Neutrophil (primary cell): ENCODE data around the gene TMEM238.

Experiments used
- H3K27ac ChIP-seq: fragments of 200-600 bp; sonication (generic); 2 replicates; pipeline ENCODE4 v1.5.1; 2016; ENCODE audit warnings: mild to moderate bottlenecking, moderate library complexity
- H3K27me3 ChIP-seq: fragments of 200-600 bp; sonication (generic); 2 replicates; pipeline ENCODE4 v1.6.0; 2016; ENCODE audit warnings: mild to moderate bottlenecking
- H3K36me3 ChIP-seq: fragments of 200-600 bp; sonication (generic); 2 replicates; pipeline ENCODE4 v1.5.1; 2017
- H3K4me1 ChIP-seq, 2 experiments: fragments of 200-600 bp in 1 of 2; sonication (generic) in 1 of 2; 1 replicate in 1 of 2; 2 replicates in 1 of 2; pipeline versions ENCODE4 v1.5.1 to v1.6.1; 2013 to 2016; ENCODE audit warnings: low read depth in 1 of 2, low read length in 1 of 2, mild to moderate bottlenecking in 1 of 2, moderate library complexity in 1 of 2; ENCODE audit not compliant: control insufficient read depth in 1 of 2, insufficient read depth in 1 of 2
- H3K4me3 ChIP-seq, 2 experiments: fragments of 200-600 bp in 1 of 2; sonication (generic) in 1 of 2; 1 replicate in 1 of 2; 2 replicates in 1 of 2; pipeline ENCODE4 v1.5.1; 2013 to 2016; ENCODE audit warnings: low read depth in 1 of 2, low read length in 1 of 2, mild to moderate bottlenecking in 1 of 2, moderate library complexity in 1 of 2
- H3K9me3 ChIP-seq: fragments of 200-600 bp; sonication (generic); 2 replicates; pipeline ENCODE4 v1.5.1; 2016
- CTCF ChIP-seq: fragments of 200-600 bp; sonication (generic); IDR thresholded peaks from 2 replicates; pipeline ENCODE4 v1.5.1; 2016; ENCODE audit warnings: antibody characterized with exemption

TMEM238 gene

GRCh38 chr19:55389386-55390317 is 5.6 kb upstream of the TMEM238 start:
- Histone ChIP-seq H3K4me1 (peaks cover 30 to 32% of the 10 kb centered on the region in 2 experiments), H3K27me3 (no peaks in the 10 kb centered on the region), H3K4me3 (no peak overlapping the region), H3K36me3 (peaks cover 44% of the 10 kb centered on the region), H3K9me3 (no peaks in the 10 kb centered on the region), H3K27ac (no peak overlapping the region)
- no peak for TF ChIP-seq CTCF

- H3K9me3 ChIP-seq: no peaks in the 10 kb centered on the region
- H3K4me3 ChIP-seq: peak overlapping the region in 1 of 2 experiments; percentile 78
- TF ChIP-seq CTCF: no peak
- peaks cover 5% of the 10 kb centered on the region for H3K27me3 ChIP-seq
- H3K27ac ChIP-seq: no peak overlapping the region
- peaks cover 44% of the 10 kb centered on the region for H3K36me3 ChIP-seq
- peaks cover 42 to 44% of the 10 kb centered on the region in 2 experiments for H3K4me1 ChIP-seq
Measured at GRCh38 chr19:55387736-55388497, 3.8 kb upstream of the TMEM238 start.

DNA sequence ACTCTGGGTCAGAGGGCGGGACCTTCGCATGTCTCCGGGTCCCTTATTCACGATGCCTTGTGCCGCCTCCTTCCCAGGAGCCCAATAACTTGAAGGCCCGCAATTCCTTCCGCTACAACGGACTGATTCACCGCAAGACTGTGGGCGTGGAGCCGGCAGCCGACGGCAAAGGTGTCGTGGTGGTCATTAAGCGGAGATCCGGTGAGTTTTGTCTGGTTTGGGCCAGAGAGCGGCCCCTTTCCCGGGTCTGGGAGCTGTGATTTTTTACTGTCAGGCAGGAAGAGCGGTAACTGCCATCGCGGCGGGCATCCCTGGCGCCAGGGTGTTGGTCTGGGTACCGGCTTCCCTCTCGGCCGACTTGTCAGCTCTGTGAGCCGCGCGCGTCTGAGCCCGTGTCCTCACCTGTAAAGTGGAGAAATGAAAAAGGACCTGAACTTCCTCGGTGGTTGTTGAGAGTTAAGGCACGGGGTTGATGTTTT is 2.4 kb upstream of the TMEM238 start:
- peak overlapping the region; percentile 78 to 100 for H3K4me3 ChIP-seq
- peaks cover 43 to 47% of the 10 kb centered on the region in 2 experiments for H3K4me1 ChIP-seq
- no peak for TF ChIP-seq CTCF
- peaks cover 19% of the 10 kb centered on the region for H3K27me3 ChIP-seq
- peaks cover 37% of the 10 kb centered on the region for H3K36me3 ChIP-seq
- peak overlapping the region; percentile 88 for H3K27ac ChIP-seq
- no peaks in the 10 kb centered on the region for H3K9me3 ChIP-seq

- peak; percentile 46 for TF ChIP-seq CTCF
- peaks cover 37% of the 10 kb centered on the region for H3K36me3 ChIP-seq
- no peaks in the 10 kb centered on the region for H3K9me3 ChIP-seq
- peak within 1 kb of the TSS; percentile 88 for H3K27ac ChIP-seq
- H3K4me3 ChIP-seq: peak within 1 kb of the TSS; percentile 78 to 100
- peaks cover 43 to 47% of the 10 kb centered on the region in 2 experiments for H3K4me1 ChIP-seq
- peaks cover 21% of the 10 kb centered on the region for H3K27me3 ChIP-seq
Measured at GRCh38 chr19:55385724-55386492, 1.8 kb upstream of the TMEM238 start, which contains the start of gene RPL28. RPL28 (plus strand) TSS chr19:55385932; CDS start chr19:55386358, 426 bp downstream.
